HepG2 (cell line): ENCODE results near the gene CCDC88B.

ENCODE experiments used
- HIVEP1 ChIP-seq: sonication (generic); formaldehyde crosslinking; IDR thresholded peaks from 2 replicates; pipeline ENCODE4 v1.4.0; 2020; ENCODE audit warnings: mild to moderate bottlenecking, missing genetic modification reagents
- NFYB ChIP-seq: sonication (generic); formaldehyde crosslinking; IDR thresholded peaks from 2 replicates; pipeline ENCODE4 v1.4.0; 2020; ENCODE audit warnings: missing genetic modification reagents
- POLR2AphosphoS5 ChIP-seq: IDR thresholded peaks from 2 replicates; pipeline ENCODE4 v1.6.1; 2012; ENCODE audit warnings: low read depth, low read length
- RBFOX2 ChIP-seq: fragments of 200-400 bp; formaldehyde crosslinking; IDR thresholded peaks from 2 replicates; pipeline ENCODE4 v1.6.1; 2017; ENCODE audit warnings: low read depth, mild to moderate bottlenecking, low read length
- TARDBP ChIP-seq: sonication (generic); formaldehyde crosslinking; IDR thresholded peaks from 2 replicates; pipeline ENCODE4 v1.8.0; 2022; ENCODE audit warnings: mild to moderate bottlenecking, missing genetic modification reagents
- YY1 ChIP-seq: IDR thresholded peaks from 2 replicates; pipeline ENCODE4 v1.6.1; 2011; ENCODE audit warnings: low read length, low read depth, moderate library complexity, mild to moderate bottlenecking; ENCODE audit not compliant: insufficient read depth, insufficient replicate concordance
- ZNF512 ChIP-seq: sonication (generic); formaldehyde crosslinking; IDR thresholded peaks from 2 replicates; pipeline ENCODE4 v1.4.0; 2020; ENCODE audit warnings: mild to moderate bottlenecking, missing genetic modification reagents
- ZNF572 ChIP-seq: sonication (generic); formaldehyde crosslinking; IDR thresholded peaks from 2 replicates; pipeline ENCODE4 v1.5.1; 2020; ENCODE audit warnings: mild to moderate bottlenecking, missing genetic modification reagents
- ZSCAN30 ChIP-seq: sonication (generic); formaldehyde crosslinking; IDR thresholded peaks from 2 replicates; pipeline ENCODE4 v1.5.0; 2020; ENCODE audit warnings: mild to moderate bottlenecking, missing genetic modification reagents
- TF ChIP-seq, protein P1 (sequence below), 2 experiments: IDR thresholded peaks; 2 replicates each; pipeline ENCODE4 v1.6.1; 2011 to 2012; ENCODE audit warnings: low read length in 2 of 2, borderline replicate concordance in 1 of 2, low read depth in 1 of 2, mild to moderate bottlenecking in 1 of 2, moderate library complexity in 1 of 2

DNA sequence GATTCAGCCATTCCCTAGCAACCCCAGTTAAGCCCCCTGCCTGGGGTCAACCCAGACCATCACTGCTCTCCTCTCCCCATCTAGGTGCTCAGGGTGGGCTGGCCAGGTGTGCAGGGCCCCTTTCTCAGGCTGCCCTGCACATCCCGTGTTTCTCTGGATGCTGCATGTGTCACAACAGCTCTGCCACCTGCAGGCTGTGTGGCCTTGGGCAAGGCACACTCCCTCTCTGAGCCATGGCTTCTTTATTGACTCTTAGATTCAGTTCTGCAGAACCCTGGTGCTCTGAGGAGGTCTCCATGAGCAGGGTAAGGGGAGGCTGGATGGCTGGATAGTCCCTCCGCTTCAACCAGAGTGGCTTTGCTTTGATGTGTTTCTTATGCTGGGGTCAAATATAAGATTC lies 43.6 kb downstream of the CCDC88B start:
- TF ChIP-seq ZSCAN30 (CRISPR knock-in tag) (no peak), RBFOX2 (no peak), ZNF572 (no peak), TARDBP (CRISPR knock-in tag) (no peak), ZNF512 (CRISPR knock-in tag) (no peak), HIVEP1 (CRISPR knock-in tag) (no peak), POLR2AphosphoS5 (no peak), YY1 (no peak), NFYB (no peak)
- TF ChIP-seq, protein P1, sequence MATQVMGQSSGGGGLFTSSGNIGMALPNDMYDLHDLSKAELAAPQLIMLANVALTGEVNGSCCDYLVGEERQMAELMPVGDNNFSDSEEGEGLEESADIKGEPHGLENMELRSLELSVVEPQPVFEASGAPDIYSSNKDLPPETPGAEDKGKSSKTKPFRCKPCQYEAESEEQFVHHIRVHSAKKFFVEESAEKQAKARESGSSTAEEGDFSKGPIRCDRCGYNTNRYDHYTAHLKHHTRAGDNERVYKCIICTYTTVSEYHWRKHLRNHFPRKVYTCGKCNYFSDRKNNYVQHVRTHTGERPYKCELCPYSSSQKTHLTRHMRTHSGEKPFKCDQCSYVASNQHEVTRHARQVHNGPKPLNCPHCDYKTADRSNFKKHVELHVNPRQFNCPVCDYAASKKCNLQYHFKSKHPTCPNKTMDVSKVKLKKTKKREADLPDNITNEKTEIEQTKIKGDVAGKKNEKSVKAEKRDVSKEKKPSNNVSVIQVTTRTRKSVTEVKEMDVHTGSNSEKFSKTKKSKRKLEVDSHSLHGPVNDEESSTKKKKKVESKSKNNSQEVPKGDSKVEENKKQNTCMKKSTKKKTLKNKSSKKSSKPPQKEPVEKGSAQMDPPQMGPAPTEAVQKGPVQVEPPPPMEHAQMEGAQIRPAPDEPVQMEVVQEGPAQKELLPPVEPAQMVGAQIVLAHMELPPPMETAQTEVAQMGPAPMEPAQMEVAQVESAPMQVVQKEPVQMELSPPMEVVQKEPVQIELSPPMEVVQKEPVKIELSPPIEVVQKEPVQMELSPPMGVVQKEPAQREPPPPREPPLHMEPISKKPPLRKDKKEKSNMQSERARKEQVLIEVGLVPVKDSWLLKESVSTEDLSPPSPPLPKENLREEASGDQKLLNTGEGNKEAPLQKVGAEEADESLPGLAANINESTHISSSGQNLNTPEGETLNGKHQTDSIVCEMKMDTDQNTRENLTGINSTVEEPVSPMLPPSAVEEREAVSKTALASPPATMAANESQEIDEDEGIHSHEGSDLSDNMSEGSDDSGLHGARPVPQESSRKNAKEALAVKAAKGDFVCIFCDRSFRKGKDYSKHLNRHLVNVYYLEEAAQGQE (IDR thresholded peaks at IDR 0.05; ENCODE audit: borderline replicate concordance in 1 of 2, low read depth in 1 of 2, low read length in 2 of 2), result no peak
